Stimulated activated CD4-positive, alpha-beta T cell treated with anti-CD3 and anti-CD28 coated beads, Interleukin-1b, Interleukin-23, amount 100 ng/mL, for 1 hour (primary cell): ENCODE results near the gene SUN3.
"Not testable (repeated sequence)": the region's sequence is repeated elsewhere in the genome, so short reads cannot be mapped to it uniquely, and the experiment has no call there.

Source experiments
- DNase-seq, 2 donors: peaks; one replicate each; pipeline ENCODE4 v3.0.0-alpha.2; 2020; ENCODE audit warnings: low read depth in 2 of 2

The SUN3 gene

DNA sequence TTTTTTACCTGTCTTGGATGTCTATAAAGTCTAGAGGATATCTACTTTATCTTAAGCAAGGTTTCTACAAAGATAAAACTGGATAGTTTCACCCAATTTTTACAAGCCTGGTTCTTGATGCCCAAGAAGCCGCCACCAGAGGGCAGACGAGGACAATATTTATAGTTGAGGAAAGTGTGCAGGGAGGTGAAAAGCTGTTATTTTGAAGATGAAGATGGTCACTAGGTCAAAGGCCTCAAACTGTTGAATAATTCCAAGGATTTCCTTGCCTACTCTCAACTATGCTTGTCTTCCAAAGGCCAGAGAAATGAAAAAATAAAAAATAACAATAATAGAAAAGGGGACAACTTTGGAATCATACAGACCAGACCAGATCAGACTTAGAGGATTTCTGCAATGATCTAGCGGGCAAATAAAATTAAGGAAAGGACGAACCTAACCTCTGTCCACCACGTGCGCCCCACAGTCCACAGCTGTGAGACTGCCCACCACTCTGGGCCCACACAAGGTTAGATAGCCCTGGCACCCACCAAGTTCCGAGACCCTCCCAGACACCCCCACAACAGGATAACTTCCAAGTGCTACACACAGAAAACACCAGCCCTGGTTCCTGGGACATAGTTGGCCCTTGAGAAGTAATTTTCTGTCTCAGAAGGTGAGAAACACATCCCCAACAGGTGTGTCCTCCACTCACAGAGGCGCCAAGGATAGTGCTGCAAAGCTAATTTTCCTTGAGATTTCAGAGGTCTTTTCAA is 83.5 kb downstream of the SUN3 start:
- DNase-seq: peak; percentile 41 to 64

DNA sequence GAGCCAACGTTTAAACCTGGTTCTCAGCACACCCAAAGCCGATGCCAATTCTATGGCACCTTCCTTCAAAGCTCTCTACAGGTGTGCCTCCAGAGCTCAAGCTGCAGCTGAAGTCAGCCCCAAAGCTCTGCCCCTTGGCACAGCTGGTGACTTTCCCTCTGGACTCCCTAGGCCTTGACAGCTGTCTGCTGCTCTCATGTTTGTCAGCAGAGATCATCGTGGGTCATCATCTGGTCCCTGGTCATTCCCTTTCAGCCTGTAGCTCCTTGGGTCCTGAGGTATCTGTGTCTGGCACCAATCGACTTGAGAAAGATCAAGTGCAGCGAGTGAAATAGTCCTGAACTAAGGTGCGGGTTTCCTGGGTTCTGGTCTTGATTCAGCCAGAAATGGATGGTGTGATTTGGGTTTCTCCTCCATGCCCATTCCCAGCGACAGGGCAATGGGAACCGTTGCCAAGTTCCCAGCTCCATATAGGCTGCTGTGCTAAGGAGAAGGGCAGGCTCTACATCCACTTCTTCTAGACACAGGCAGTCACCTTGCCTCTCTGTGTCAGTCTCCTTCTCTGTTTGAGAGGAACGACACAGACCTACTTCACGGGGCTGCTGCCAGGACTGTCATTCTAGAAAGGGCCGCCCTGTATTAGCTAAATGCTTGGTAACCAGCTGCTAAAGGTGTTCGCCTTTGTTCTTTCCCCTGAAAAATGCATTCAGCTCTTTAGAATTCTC is 84.2 kb downstream of the SUN3 start:
- no peak for DNase-seq

DNA sequence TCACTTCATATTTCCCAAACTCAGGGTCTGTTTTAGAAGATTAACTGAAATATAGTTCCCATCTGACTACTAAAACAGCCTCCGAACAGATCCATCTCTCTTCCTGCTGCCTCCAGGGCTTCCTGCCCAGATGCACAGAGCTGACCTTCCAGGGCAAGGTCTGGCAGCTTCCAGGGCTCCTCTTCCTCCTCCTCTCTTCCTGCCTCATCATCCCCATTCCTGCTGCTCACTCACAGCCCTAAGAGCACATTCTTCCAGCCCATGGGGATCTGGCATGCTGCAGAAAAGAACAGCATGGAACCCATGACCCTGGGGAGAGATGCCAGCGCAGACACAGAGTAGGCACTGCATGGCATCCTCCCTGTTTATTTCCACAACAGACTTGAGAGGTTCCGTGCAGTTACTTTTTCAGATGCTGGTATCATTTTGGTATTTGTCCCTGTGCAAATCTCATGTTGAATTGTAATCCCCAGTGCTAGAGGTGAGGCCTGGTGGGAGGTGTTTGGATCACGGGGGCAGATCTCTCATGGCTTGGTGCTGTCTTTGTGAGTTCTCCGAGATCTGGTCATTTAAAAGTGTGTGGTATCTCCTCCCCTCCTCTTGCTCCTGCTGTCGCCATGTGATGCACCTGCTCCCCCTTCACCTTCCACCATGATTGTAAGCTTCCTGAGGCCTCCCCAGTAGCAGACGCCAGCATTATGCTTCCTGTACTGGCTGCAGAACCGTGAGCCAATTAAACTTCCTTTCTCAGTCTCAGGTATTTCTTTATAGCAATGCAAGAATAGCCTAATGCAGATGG is 85.0 kb downstream of the SUN3 start:
- DNase-seq: no peak

DNA sequence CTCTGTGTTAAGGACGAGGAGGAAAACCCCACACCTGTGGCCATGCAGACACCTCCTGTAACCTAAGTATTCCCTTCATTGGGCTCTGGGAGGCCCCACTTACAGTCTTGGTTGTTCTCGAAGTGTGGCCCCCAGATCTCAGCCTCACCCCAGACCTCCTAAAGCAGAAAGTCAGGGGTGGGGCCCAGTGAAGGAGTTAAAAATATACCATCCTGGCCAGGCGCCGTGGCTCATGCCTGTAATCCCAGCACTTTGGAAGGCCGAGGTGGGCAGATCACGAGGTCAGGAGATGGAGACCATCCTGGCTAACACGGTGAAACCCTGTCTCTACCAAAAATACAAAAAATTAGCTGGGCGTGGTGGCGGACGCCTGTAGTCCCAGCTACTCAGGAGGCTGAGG is 86.3 kb downstream of the SUN3 start:
- not testable (repeated sequence) for DNase-seq

DNA sequence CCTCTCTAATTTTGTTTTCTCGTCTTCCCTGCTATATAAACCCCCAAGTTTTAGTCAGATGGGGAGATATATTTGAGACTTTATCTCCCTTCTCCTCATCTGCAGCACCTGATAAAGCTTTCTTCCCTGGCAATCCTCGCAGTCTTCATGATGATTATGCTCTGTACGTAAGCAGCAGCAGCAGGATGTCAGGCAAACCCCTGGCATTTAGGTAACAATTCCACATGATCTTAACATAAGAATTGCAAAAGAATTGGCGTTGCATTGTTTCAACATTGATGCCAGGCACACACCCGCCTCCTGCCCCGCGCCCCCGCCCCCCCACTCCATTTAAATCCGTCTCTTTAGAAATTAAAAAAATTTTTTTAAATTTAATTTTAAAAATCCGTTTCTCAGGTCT is 86.8 kb downstream of the SUN3 start:
- no peak for DNase-seq

DNA sequence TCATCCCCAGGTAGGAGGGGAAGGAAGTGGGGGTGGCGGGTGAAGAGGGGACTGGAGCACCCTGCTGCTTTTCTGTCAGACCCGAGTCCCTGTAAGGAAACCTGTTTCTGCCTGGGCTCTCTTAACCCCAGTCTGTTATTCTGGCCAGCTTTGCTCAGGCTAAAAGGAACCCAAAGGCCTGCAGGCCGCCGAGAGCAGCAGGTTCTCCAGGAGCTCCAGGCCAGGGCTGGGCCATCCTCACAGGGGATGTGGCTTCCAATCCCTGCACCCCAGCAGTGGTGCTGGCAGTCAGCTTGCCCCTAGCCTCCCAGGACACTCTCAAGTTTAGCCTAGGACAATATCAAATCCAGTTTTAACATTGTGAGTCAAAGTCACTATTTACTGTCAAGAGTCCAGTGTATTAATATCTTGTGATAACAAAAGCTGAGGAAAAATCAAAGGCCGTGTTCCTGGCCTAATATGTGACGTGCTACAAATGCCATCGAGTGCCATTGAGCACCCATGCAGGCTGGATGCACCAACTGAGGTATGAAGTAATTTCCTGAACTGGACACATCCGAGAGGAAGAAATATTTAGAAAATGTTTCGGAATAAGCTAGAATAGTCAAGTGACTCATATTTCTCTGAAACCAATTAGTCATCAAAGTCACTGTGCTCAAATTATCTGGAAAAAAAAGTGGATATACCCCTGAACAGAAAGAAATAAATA is 87.6 kb downstream of the SUN3 start:
- DNase-seq: no peak

DNA sequence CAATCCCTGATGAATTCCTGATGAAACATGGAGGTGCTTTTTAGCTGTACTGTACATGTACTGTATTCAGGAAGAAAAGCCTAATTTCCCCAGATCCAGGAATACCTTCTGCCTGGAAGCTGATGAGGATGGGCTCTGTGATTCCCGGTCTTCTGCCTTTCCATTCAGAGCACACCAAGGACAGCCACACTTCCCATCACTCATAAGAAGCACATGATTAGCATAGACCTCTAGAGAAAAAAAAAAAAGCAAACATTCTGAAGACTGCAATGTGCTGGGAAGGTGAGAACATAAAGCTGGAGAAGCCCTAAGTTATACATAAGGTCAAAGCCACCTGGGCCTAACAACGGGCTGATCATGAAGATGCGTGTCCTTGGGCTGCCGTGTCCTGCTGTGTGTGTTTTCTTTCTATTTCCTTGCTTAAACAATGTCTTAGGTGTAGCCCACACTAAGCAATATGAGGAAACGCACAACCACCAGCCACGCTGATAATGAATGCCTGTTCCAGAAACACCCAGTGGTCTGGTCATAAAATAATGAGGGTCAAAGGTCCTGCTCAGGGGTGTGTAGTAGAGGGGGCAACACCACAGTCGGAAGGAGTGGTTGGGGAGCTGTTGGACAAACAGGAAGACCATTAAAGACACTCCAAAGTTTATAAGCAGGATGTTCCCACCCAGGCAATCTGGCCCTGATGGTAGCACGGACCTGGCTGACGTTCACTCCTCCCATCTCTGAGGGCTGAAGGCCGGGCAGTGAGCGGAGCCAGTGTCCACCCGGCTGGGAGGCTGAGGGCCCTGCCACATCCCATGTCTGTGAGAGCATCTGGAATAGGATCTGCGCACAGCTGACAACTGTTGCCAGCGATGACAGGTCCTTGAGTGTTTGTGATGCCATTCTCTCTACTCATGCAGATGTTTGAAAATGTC is 88.6 kb downstream of the SUN3 start:
- no peak for DNase-seq

DNA sequence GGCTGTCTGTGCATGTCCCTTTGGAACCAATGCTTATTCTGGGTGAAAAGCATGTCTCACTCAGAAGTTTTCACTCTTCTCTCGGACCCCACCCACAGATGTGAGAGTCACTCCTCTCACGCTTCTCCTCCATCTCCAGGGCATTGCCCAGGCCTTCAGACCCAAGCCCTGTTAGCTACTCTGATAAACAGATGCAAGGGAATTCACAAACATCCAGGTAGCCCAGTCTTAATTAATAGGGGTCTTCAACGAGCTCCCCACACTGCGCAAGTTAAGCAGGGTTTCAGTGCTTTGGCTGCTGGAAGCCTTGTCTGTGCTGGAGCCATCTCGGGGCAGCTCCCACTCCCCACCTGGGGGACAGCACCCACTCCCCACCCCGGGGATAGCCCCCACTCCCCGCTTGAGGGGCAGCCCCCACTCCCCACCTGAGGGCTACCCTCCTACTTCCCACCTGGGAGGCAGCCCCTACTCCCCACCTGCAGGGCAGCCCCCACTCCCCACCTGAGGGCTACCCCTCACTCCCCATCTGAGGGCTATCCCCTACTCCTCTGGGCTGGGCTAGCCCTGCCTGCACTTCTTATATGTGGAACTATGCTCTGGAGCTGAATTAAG is 89.4 kb downstream of the SUN3 start:
- no peak for DNase-seq

DNA sequence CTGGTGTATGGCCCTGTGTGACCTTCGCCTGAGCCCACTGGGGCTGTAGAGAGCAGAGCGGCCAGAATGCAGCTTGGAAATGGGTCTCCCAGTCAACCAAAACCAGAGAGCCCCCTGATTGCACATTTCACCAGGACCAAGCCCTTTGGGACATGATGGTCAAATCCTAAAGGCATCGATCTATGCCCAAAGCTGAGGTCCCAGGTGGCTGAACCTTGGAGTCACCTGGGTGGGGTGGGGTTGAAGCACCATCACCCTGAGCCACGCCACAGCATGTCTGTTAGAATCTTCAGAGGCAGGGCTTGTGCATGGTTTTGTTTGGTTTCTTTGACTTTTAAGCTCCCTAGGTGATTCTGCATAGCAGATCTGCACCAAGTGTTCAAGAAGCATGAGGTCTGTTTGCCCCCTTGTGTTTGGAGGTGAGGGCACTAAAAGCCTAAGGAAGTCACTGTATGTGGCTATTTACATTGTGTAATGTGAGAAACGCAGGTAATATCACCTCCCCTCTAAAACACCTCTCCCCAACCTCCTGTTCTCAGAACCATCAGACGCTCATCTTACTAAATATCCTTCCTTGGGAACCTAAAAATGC is 90.2 kb downstream of the SUN3 start:
- DNase-seq: no peak

DNA sequence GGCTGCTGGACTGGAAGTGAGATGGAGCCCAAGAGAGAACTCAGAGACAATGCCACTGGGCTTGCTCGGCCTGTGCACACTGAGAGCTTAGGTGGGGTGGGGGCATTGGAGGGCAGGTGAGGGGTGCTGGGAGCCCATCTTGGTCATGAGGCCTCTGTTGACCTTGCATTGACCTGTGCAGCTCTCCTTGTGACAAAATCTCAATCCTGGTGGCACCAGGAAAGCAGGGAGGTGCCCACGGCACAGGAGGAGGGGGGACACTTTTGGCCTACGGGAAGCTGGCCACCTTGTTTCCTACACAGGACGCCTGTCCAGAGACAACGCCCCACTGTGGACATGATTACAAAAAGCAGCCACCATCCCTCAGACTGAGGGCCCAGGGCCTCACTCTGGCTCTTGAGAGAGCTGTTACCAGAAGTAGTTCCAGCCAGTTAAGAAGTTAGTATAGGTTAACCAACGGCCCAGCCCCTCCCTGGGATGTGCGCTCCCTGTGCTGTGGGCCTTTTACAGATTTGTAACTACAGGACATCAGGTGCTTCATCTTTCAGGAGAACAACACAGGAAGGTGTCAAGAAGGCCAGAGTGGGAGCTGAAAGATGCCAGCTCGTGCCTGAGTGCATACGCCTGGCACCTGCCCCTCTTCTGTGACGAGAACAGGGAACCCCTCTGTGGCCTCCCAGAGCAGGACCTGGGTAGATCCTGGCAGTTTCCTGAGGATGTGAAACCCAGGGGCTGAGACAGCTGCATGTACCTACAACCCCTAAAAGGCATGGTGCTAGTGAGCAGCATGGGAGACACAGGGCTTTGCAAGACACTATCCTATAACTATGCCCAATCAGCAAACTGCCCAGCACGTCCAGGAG is 91.0 kb downstream of the SUN3 start:
- DNase-seq: no peak
